VCaP (cell line): Measurements from ENCODE around the gene SSTR1.
A peak's percentile ranks its signal among the peaks of the same experiment; 100 is the strongest.

Experiments
- H3K27ac ChIP-seq: fragments of 450-650 bp; 2 replicates; pipeline ENCODE4 v1.5.1; 2017
- CTCF ChIP-seq: fragments of 450-650 bp; conservative IDR thresholded peaks from 2 replicates; pipeline ENCODE4 v1.5.1; 2017; ENCODE audit warnings: mild to moderate bottlenecking, moderate library complexity

Gene SSTR1

GRCh38 chr14:38224338-38224737, 16.6 kb downstream of the SSTR1 start:
- no peak for TF ChIP-seq CTCF
- H3K27ac ChIP-seq: no peak overlapping the region

GRCh38 chr14:38225946-38226345, 18.2 kb downstream of the SSTR1 start:
- no peak overlapping the region for H3K27ac ChIP-seq
- TF ChIP-seq CTCF: no peak

- H3K27ac ChIP-seq: no peak overlapping the region
- no peak for TF ChIP-seq CTCF
Observed at GRCh38 chr14:38226366-38226765, 18.7 kb downstream of the SSTR1 start.

GRCh38 chr14:38233218-38233617, 25.5 kb downstream of the SSTR1 start:
- H3K27ac ChIP-seq: no peak overlapping the region
- TF ChIP-seq CTCF: no peak

- no peak for TF ChIP-seq CTCF
- H3K27ac ChIP-seq: no peak overlapping the region
Observed at GRCh38 chr14:38238332-38238731, 30.6 kb downstream of the SSTR1 start.

GRCh38 chr14:38238878-38239277, 31.2 kb downstream of the SSTR1 start:
- TF ChIP-seq CTCF: no peak
- no peak overlapping the region for H3K27ac ChIP-seq

GRCh38 chr14:38243696-38244240, 36.1 kb downstream of the SSTR1 start:
- no peak for TF ChIP-seq CTCF
- peak overlapping the region; percentile 83 for H3K27ac ChIP-seq
